Duodenal mucosa (tissue), 2 donors: Measurements from ENCODE around the gene GGNBP2.
"Not testable (repeated sequence)": the region's sequence is repeated elsewhere in the genome, so short reads cannot be mapped to it uniquely, and the experiment has no call there.

Experiments
- H3K27ac ChIP-seq: one replicate; pipeline ENCODE4 v1.7.0; 2013; ENCODE audit warnings: low read depth, low read length
- H3K27me3 ChIP-seq, 2 donors: one replicate each; pipeline ENCODE4 v1.7.0; 2013; ENCODE audit warnings: low read length in 2 of 2, control low read depth in 1 of 2; ENCODE audit not compliant: insufficient read depth in 2 of 2, control insufficient read depth in 1 of 2
- H3K36me3 ChIP-seq, 2 donors: one replicate each; pipeline ENCODE4 v1.7.0; 2013; ENCODE audit warnings: low read length in 2 of 2, control low read depth in 1 of 2; ENCODE audit not compliant: insufficient read depth in 2 of 2, control insufficient read depth in 1 of 2
- H3K4me1 ChIP-seq, 2 donors: one replicate each; pipeline ENCODE4 v1.7.0; 2013; ENCODE audit warnings: low read length in 2 of 2, control low read depth in 1 of 2; ENCODE audit not compliant: insufficient read depth in 2 of 2, control insufficient read depth in 1 of 2
- H3K4me3 ChIP-seq, 2 donors: one replicate each; pipeline ENCODE4 v1.7.0; 2013; ENCODE audit warnings: low read length in 2 of 2, low read depth in 1 of 2
- H3K9ac ChIP-seq, 2 donors: one replicate each; pipeline ENCODE4 v1.7.0; 2013; ENCODE audit warnings: low read length in 2 of 2, low read depth in 1 of 2
- H3K9me3 ChIP-seq, 2 donors: one replicate each; pipeline ENCODE4 v1.7.0; 2013; ENCODE audit warnings: low read length in 2 of 2, control low read depth in 1 of 2; ENCODE audit not compliant: control insufficient read depth in 1 of 2

Gene GGNBP2

GRCh38 chr17:36503456-36504155, 41.1 kb upstream of the GGNBP2 start:
- no peak overlapping the region for H3K9ac ChIP-seq
- no peaks in the 10 kb centered on the region for H3K27me3 ChIP-seq
- H3K9me3 ChIP-seq = no peaks in the 10 kb centered on the region
- H3K4me1 ChIP-seq = no peaks in the 10 kb centered on the region
- H3K36me3 ChIP-seq = peaks cover 23 to 77% of the 10 kb centered on the region in 2 donors
- H3K27ac ChIP-seq = no peak overlapping the region
- no peak overlapping the region for H3K4me3 ChIP-seq

- Histone ChIP-seq H3K9me3 (no peaks in the 10 kb centered on the region), H3K27ac (no peak overlapping the region), H3K9ac (no peak overlapping the region), H3K4me1 (no peaks in the 10 kb centered on the region), H3K4me3 (no peak overlapping the region), H3K36me3 (peaks cover 19 to 77% of the 10 kb centered on the region in 2 donors), H3K27me3 (no peaks in the 10 kb centered on the region)
Observed at GRCh38 chr17:36504156-36504545, 40.6 kb upstream of the GGNBP2 start.

- Histone ChIP-seq H3K9ac (no peak overlapping the region), H3K4me3 (no peak overlapping the region), H3K27ac (no peak overlapping the region), H3K27me3 (no peaks in the 10 kb centered on the region), H3K4me1 (no peaks in the 10 kb centered on the region), H3K36me3 (peaks cover 19 to 84% of the 10 kb centered on the region in 2 donors), H3K9me3 (no peaks in the 10 kb centered on the region)
Observed at GRCh38 chr17:36505171-36505570, 39.5 kb upstream of the GGNBP2 start.

- peaks cover 22 to 87% of the 10 kb centered on the region in 2 donors for H3K36me3 ChIP-seq
Observed at GRCh38 chr17:36506249-36506826, 38.4 kb upstream of the GGNBP2 start.

GRCh38 chr17:36506831-36507230, 37.9 kb upstream of the GGNBP2 start:
- Histone ChIP-seq H3K36me3 (peaks cover 21 to 89% of the 10 kb centered on the region in 2 donors), H3K4me1 (no peaks in the 10 kb centered on the region), H3K27me3 (no peaks in the 10 kb centered on the region), H3K4me3 (no peak overlapping the region), H3K27ac (no peak overlapping the region), H3K9ac (no peak overlapping the region), H3K9me3 (no peaks in the 10 kb centered on the region)

More at GRCh38 chr17:36506249-36506826, 38.4 kb upstream of the GGNBP2 start:
- Histone ChIP-seq H3K4me1 (no peaks in the 10 kb centered on the region), H3K9ac (no peak overlapping the region), H3K27ac (no peak overlapping the region), H3K9me3 (no peaks in the 10 kb centered on the region), H3K27me3 (no peaks in the 10 kb centered on the region), H3K4me3 (no peak overlapping the region)

- Histone ChIP-seq H3K4me1 (no peaks in the 10 kb centered on the region), H3K9me3 (no peaks in the 10 kb centered on the region), H3K36me3 (peaks cover 21 to 87% of the 10 kb centered on the region in 2 donors), H3K27me3 (no peaks in the 10 kb centered on the region), H3K27ac (no peak overlapping the region), H3K4me3 (no peak overlapping the region), H3K9ac (no peak overlapping the region)
Observed at GRCh38 chr17:36507266-36507665, 37.5 kb upstream of the GGNBP2 start.

- H3K27me3 ChIP-seq, H3K4me1 ChIP-seq, H3K27ac ChIP-seq, H3K9me3 ChIP-seq, H3K9ac ChIP-seq, H3K4me3 ChIP-seq: not testable (repeated sequence)
- peaks cover 21 to 89% of the 10 kb centered on the region in 2 donors for H3K36me3 ChIP-seq
Observed at GRCh38 chr17:36508439-36508838, 36.3 kb upstream of the GGNBP2 start.

- no peaks in the 10 kb centered on the region for H3K4me1 ChIP-seq
- H3K4me3 ChIP-seq = no peak overlapping the region
- peaks cover 21 to 85% of the 10 kb centered on the region in 2 donors for H3K36me3 ChIP-seq
- no peak overlapping the region for H3K27ac ChIP-seq
- no peaks in the 10 kb centered on the region for H3K27me3 ChIP-seq
- H3K9me3 ChIP-seq = no peaks in the 10 kb centered on the region
- no peak overlapping the region for H3K9ac ChIP-seq
Observed at GRCh38 chr17:36509272-36509985, 35.3 kb upstream of the GGNBP2 start.

GRCh38 chr17:36510636-36511035, 34.1 kb upstream of the GGNBP2 start:
- Histone ChIP-seq H3K9ac (no peak overlapping the region), H3K36me3 (peaks cover 16 to 86% of the 10 kb centered on the region in 2 donors), H3K4me3 (no peak overlapping the region), H3K4me1 (no peaks in the 10 kb centered on the region), H3K27me3 (no peaks in the 10 kb centered on the region), H3K27ac (no peak overlapping the region), H3K9me3 (no peaks in the 10 kb centered on the region)

- no peak overlapping the region for H3K27ac ChIP-seq
- peaks cover 12 to 84% of the 10 kb centered on the region in 2 donors for H3K36me3 ChIP-seq
- no peaks in the 10 kb centered on the region for H3K4me1 ChIP-seq
- H3K9ac ChIP-seq = no peak overlapping the region
- no peaks in the 10 kb centered on the region for H3K27me3 ChIP-seq
- H3K4me3 ChIP-seq = no peak overlapping the region
- no peaks in the 10 kb centered on the region for H3K9me3 ChIP-seq
Observed at GRCh38 chr17:36511216-36511615, 33.5 kb upstream of the GGNBP2 start.
